Stimulated activated CD4-positive, alpha-beta T cell treated with anti-CD3 and anti-CD28 coated beads, Interleukin-2, amount 100 ng/mL, for 48 hours (primary cell): ENCODE results near the gene RNASEH2A.
"Not testable (repeated sequence)": the region's sequence is repeated elsewhere in the genome, so short reads cannot be mapped to it uniquely, and the experiment has no call there.

Experiments used
- DNase-seq, 2 donors: peaks; one replicate each; pipeline ENCODE4 v3.0.0-alpha.2; 2020

The RNASEH2A gene

DNA sequence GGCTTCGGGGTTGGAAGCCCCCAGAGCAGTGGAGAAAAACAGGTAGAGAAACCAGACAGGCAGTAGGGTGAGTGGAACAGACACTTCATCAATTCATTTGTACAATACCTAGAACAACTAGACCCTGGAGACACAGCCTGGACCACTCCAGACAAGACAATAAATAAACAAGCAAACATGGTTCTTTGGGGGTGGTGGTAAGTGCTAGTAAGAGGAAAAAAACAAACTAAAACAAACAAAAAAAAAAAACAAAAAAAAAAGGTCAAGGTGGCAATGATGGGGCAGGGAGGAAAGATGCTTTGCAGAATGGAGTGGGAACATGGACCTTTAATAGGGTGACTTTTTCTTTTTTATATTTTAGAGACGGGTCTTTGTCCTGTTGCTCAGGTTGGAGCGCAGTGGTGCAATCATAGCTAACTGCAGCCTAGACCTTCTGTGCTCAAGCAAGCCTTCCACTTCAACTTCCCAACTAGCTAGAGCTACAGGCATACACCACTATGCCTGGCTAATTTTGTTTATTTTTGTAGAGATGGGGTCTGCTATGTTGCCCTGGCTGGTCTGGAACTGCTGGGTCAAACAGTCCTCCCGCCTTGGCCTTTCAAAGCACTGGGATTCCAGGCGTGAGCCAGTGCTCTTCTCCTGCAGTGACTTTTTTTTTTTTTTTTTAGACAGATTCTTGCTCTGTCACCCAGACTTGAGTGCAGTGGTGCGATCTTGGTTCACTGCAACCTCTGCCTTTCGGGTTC lies 12.0 kb upstream of the RNASEH2A start:
- DNase-seq: no peak

DNA sequence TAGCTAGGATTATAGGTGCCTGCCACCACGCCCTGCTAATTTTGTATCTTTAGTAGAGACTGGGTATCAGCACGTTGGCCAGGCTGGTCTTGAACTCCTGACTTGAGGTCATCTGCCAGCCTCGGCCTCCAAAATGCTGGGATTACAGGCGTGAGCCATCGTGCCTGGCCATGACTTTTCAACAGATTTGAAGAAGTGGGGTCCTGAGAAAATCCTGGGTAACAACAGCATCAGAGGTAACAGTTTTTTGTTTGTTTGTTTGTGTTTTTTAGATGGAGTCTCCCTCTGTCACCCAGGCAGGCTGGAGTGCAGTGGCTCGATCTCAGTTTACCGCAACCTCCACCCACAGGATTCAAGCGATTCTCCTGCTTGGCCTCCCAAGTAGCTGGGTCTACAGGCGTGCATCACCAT lies 11.4 kb upstream of the RNASEH2A start:
- DNase-seq: no peak

DNA sequence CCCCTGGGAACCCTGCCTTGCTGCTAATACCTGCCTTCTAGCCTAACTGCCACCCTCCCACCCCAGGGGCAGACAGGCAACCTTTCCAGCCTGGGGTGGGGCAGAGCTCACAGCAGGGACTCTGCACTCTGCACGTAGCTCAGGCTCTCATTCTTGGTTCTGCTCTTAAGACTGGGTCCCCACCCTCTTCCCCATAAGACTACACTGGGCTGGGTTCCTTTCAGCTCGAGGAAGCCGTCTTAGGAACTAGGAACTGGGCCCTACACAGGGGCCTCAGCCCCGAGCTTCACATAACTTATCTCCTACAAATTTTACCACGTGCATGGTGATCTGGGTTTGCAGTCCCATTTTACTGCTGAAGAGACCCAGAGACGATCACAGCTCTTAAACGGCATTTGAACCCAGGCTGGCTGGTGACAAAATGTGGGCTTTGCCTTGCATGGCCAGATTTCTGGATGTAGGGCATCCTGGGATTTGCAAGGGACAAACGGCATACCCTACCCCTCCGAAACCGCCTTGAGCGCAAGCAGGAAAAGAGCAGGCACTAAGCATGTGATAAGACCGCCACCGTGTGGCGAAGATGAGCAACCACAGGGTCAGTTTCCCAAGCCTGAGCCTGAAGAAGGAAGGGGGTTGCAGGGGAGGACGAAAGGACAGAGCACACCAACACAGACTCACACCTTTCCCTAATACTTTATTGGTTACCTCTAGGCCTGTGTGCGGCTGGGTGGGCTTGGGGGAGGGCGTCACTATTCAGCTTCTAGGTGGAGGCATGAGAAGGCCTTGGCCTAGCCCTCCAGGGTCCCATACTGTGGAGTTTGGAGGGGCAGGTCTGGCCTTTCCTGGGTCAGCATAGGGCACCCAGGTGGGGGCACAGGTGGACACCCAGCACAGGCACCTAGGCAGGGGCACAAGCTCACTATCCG lies 10.0 kb upstream of the RNASEH2A start:
- peak; percentile 70 to 76 for DNase-seq

DNA sequence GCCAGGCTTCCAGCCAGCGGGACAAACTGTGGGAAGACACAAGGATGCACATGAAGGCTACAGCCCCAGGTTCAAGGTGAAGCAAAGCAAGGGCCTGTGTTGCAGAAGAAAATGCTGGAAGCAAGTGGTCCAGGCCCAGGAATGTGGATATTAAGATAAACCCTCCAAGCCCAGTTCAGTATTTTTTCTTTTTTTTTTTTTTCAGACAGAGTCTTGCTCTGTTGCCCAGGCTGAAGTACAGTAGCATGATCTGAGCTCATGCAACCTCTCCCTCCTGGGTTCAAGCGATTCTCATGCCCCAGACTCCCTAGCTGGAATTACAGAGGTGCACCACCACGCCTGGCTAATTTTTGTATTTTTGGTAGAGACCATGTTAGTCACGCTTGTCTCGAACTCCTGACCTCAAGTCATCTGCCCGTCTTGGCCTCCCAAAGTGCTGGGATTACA lies 9.2 kb upstream of the RNASEH2A start:
- DNase-seq: no peak

DNA sequence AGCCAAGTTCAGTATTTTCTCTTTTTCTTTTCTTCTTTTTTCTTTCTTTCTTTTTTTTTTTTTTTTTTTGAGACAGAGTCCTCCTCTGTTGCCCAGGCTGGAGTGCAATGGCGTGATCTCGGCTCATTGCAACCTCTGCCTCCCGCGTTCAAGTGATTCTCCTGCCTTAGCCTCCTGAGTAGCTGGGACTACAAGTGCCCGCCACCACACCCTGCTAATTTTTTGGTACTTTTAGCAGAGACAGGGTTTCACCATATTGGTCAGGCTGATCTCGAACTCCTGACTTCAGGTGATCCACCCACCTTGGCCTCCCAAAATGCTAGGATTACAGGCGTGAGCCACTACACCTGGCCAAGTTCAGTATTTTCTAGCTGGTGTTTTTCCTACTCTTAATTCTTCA lies 8.8 kb upstream of the RNASEH2A start:
- DNase-seq: not testable (repeated sequence)

DNA sequence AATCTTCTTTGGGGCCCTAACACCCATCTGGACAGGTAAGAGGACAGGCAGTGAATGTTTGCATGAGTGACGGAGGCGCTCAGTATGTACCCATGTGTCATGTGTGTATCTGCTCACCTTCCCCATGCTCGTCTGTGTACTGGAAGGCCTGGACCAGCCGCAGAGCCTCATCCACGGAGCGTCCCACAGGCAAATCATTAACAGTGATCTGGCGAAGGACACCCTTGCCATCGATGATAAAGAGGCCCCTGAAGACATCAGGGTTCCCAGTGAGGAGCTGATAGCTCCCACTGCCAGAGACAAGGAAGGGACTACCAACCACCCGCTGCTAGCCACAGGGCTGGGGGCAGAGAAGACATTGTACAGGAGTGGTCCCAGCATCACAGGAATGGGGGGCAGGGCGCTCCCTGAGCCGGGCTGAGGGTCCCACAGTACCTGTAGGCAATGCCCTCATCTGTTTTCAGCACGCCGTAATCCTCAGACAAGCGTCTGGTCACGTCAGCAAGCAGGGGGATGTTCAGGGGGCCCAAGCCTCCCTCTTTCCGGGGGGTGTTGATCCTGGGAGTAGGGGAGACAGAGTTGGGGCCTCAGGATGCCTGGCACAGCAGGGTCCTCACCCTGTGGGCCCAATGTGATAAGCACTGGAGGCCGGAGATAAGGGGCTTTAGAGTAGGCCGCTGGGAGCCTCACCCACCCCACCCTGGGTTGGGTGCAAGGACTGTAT lies 6.5 kb upstream of the RNASEH2A start:
- DNase-seq: no peak

DNA sequence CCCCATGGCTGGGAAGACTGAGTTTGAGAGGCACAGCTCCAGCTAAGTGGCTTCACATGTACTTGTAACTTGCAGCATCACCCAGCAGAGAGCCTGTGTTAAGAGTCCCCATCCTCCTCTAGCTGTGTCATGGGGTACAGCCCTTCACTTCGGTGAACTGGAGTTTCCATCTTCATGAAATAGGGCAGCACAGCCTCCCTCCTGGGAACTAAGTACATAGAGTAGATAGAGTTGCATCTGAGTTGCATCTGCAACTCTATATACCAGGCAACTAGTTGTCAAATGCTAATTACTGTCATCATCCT lies 6.0 kb upstream of the RNASEH2A start:
- no peak for DNase-seq

DNA sequence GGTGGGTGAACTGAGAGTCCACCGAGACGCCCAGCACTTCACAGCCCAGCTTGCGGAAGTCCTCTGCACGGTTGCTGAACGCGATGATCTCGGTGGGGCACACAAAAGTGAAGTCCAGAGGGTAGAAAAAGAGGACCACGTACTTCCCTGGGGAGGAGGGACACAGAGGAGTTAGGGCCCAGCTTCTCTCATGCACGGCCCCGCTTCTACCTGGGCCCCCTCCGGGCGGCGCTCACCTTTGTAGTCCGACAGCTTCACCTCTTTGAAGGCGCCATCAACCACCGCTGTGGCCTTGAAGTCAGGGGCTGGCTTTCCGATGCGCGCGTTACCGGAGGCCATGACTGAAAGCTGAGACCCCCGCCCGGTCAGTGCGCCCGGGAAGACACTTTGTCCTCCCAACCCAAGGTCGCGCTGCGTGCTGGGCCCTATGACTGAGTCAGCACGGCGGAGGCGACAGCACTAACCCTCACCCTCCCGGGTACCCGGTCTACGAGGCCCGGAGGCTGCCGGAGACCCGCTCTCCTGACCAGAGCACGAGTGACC lies 5.4 kb upstream of the RNASEH2A start:
- DNase-seq: no peak

DNA sequence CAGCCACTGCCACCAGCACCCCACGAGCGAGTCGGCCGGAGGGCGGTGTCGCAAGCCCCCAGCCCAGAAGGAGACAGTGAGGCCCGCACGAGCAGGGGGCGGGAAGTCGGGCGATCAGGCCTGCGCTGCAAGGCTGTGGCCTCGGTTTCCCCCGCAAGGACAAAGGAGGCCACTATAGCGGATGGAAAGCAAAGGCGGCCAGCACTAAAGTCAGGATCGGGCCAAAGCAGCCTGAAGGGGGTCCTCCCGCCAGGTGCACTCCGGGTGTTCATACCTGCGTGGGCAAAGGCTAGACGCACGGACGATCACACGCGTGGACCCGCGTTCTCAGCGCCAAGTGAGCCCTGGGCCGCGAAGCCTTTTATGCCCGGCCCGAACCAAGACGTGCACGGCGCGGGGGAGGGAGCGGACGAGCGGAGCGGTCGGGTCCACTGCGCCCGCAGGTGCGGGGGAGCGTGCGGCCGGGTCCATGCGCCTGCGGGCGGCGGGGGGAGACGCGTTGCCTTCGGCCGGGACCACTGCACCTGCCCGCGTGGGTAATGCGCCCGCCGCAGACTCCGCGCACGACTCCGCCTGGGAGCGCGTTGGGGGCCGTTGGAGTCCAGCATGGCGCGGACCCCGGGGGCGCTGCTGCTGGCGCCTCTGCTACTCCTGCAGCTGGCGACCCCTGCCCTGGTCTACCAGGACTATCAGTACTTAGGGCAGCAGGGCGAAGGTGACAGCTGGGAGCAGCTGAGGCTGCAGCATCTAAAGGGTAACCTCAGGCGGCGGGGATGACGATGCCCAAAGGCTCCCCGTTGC lies 4.7 kb upstream of the RNASEH2A start, which contains the start of the genes PRDX2 and THSD8:
Gene PRDX2 (minus strand): TSS at position 335 of the 801 bp plus-strand sequence. CDS start 539 bp downstream, outside the sequence.
Gene THSD8 (plus strand): TSS at position 604 of the 801 bp plus-strand sequence. CDS start 3 bp downstream, at position 607.
- peak; percentile 68 to 81 for DNase-seq

DNA sequence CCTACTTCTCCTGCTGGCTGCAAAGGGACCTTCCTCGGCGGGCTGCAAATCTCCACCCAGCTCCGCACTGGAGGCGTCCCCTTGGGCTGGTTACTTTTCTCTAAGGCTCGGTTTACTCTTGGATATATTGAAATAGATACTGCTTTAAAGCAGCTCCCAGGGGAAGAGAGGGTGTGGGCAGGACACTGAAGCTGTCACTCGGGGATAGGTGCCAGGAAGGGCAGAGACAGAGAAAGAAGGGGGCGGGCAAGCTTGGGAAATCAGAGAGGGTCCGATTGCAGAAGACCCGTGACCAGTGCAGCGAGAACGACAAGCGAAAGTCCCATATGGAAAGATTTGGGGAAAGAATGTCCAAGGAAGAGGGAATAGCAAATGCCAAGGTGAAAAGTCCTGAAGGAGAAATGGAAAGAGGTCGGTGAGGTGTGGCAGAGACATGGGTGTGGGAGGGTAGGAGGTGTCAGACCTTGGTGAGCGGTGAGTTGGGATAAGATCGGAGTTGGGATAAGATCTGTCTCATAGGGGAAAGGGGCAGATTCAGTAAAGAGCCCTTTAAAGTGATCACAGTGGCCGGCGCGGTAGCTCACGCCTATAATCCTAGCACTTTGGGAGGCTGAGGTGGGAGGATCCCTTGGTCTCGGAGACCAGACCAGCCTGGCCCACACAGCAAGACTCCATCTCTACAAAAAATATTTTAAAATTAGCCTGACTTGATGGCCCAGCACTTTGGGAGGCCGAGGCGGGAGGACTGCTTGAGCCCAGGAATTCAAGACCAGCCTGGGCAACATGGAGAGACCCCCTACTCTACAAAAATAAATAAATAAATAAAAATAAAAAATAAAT lies 3.9 kb upstream of the RNASEH2A start:
- DNase-seq: no peak

DNA sequence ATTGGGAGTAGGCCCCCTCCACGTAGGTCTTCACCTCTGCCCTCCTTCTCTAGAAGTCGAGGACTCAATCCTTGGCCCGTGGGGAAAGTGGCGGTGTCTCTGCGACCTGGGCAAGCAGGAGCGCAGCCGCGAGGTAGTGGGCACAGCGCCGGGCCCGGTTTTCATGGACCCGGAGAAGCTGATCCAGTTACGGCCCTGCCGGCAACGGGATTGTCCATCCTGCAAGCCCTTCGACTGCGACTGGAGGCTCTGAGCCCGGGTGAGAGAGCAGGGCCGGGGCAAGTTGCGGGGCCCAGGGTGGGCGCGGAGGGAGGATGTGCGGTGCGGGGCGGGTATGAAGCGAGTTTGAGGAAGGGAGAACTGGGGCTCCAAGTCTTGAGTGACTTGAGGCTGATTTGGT lies 2.3 kb upstream of the RNASEH2A start:
- DNase-seq: no peak

DNA sequence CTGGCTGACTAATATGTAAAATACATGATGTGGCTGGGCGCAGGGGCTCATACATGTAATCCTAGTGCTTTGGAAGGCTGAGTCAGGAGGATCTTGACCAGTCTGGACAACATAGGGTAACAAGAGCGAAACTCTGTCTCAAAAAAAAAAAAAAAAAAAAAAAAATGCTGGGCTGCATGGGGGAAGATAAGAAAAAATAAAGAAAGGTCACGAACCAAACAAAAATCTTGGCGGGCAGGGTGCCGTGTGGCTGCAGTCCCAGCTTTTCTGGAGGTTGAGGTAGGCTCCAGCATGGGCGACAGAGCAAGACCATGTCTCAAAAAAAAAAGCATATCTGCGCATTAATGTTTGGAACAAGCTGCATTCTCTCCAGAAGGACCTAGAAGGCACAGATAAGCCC lies 8.7 kb downstream of the RNASEH2A start:
- DNase-seq: no peak

DNA sequence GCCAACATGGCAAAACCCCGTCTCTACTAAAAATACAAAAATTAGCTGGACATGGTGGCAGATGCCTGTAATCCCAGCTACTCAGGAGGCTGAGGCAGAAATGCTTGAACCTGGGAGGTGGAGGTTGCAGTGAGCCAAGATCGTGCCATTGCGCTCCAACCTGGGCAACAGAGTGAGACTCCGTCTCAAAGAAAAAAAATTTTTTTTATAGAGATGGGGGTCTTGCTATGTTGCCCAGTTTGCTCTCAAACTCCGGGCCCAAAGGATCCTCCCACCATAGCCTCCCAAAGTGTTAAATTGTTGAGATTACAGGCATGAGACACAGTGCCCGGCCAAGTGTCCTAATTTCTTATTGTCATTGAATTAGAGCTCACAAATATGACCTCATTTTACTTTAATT lies 10.8 kb downstream of the RNASEH2A start:
- not testable (repeated sequence) for DNase-seq

DNA sequence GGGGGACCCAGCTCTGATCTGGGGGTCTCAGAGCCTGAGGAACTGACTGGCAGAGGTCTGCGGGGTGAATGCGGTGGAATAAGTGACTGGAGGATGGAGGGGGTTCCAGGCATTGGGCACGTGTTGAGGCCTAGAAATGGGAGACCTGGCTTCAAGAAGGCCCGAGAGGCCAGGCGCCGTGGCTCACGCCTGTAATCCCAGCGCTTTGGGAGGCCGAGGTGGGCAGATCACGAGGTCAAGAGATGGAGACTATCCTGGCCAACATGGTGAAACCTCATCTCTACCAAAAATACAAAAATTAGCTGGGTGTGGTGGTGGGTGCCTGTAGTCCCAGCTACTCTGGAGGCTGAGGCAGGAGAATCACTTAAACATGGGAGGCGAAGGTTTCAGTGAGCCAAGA lies 11.4 kb downstream of the RNASEH2A start:
- not testable (repeated sequence) for DNase-seq

DNA sequence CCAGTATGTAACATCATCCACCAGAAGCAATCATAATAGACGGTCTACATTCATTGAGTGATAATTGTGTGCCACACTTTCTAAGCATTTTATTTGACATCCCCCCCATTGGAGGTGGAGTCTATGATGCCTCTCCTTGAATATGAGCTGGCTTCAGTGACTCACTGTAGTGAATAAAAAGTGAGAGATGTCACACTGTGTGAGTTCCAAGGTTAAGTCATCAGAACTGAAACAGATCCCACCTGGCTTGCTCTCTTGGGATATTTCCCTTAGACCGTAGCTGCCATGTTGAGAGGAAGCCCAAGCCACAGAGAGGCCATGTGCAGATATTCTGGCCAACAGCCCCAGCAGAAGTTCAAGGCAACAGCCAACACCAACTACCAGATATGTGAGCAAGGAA lies 15.4 kb downstream of the RNASEH2A start:
- no peak for DNase-seq

DNA sequence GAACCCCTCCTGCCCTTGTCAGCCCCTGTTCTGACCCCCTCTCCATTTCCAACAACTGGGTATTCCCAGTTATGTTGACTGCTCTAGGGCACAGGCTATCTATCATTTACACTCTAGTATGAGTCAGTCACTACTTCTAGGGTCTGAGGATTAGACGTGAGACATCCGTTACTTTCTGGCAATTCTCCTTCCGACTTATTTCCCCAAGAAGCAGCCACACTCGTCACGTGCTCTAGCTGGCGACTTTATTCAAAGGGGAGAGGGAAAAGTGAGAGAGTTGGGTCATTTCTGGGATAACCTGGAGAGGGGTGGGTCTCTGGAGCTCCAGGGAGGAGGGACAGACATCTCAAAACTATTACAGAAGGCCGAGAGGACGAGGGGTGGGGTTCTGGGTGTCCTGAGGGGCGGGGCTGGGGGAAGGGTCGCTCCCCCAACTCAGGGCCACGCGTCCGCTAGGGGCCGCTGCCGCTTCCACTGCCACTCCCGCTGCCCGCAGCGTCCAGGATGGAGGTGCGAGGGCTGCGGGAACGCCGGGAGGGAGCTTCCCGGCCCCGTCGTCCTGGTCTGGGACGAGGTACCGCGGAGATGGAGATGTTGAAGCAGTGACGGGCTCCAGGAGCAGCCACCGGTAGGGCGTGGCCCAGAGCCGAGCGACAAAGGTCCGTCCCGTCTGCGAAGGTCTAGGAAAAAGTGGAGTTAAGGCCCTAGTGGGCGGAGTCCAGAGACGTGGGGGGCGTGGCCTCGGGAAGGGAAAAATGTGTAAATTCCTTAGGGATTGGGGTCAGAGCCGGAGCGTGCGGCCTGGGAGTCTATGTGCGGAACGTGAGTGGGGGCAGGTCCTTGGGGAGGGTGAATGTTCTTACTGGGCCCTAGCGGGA lies 19.1 kb downstream of the RNASEH2A start:
- DNase-seq: peak in 1 of 2 donors; percentile 44

DNA sequence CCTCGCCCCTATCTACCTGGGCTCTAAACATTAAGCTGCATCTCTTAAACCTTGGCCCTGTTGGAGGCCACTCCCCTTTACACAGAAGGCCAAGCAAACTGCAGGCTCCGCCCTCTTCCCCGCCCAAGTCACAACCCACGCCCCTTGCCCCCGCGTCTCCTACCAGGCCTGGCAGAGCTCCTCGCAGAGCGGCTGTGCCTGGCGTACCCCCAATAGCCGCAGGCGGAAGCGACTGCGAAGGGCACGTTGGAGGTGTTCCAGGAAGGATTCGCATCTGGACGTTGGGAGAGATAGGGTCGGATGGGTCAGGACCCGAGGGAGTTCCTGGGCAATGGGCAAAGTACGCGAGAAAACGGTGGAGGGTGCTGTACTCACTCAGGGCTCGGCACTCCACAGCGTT lies 22.1 kb downstream of the RNASEH2A start:
- DNase-seq: no peak

DNA sequence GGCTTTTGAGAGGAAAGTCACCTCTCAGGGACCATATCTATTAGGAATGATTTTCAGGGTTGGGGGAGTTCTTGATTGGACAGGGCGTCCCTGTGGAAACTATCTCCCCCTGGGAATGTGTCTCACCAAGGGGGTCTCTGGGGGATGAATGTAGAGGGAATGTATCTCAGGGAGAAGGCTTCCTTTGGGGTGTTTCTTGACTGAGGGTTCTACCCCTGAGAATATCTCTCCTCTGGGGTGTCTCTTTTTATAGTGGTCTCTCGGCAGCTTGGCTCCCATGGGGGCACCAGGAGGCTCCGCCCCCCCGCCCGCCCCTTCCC lies 27.0 kb downstream of the RNASEH2A start:
- no peak for DNase-seq

DNA sequence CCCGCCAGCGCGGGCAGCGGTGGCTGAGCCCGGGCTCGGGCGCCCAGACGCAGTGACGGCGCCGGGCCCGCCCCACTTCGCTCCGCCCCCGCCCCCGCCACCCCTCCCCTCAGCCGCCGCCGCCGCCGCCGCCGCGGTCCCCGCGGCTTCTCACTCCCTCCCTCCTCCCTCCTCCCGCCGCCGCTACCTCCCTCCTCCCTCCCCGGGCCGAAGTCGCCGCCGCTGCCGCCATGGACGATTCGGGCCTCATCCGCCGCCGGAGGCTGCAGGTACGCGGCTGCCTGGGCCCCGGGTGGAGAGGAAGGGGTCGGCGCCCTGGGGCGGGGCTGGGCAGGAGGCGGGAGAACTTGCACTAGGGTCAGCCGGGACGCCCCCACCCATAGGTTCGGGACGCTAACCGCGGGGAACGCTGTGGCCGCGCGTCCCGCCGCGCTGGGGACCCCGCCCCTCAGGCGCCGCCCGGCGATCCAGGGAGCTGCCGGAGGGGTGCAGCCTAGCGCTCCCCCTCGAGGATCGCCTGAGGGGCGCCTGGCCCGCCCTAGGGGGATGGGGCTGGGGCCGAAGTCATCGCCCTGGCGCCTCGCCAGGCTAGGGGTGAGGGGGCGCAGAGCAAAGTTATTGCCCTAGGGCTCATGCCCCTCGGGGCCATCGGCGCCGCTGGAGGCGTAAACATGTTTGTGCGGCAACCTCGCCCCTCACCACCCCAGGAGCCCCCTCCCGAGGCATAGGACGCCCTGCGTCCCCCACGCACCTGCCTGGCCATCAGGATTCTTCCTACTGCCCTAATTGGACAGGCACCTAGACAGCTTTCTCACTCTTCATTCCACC lies 27.6 kb downstream of the RNASEH2A start:
- no peak for DNase-seq
